HL-60/S4 (cell line): ENCODE data around the gene SLC30A1.

Source experiments
- in situ Hi-C: fragments of 300-500 bp; cut with MboI; formaldehyde crosslinking; loops from 2 replicates; pipeline ENCODE4 v1.14.3; 2022; ENCODE audit warnings: low sequenced_read_pairs

SLC30A1 gene

GRCh38 chr1:211578640-211579439 lies at the start of gene SLC30A1:
TSS of gene SLC30A1 (minus strand) at chr1:211579161. CDS start at chr1:211578612, 549 bp downstream.
- in situ Hi-C loops = loop anchor here (10.0 kb wide), 1 partner anchor 46 kb away; no protein-coding TSS in a partner anchor

GRCh38 chr1:211628417-211628816 lies 49.5 kb upstream of the SLC30A1 start:
- in situ Hi-C loops = loop anchor here (10.0 kb wide), 1 partner anchor 54 kb away; the partner anchor contains the start of gene SLC30A1

- in situ Hi-C loops = loop anchor here (10.0 kb wide), 1 partner anchor 52 kb away; the partner anchor contains the start of gene SLC30A1
Observed at GRCh38 chr1:211627259-211627658, 48.3 kb upstream of the SLC30A1 start.

GRCh38 chr1:211625866-211626265 lies 46.9 kb upstream of the SLC30A1 start:
- in situ Hi-C loops = loop anchor here (10.0 kb wide), 1 partner anchor 51 kb away; the partner anchor contains the start of gene SLC30A1

- in situ Hi-C loops = loop anchor here (10.0 kb wide), 1 partner anchor 50 kb away; the partner anchor contains the start of gene SLC30A1
Observed at GRCh38 chr1:211625040-211625439, 46.1 kb upstream of the SLC30A1 start.

GRCh38 chr1:211623515-211623914 lies 44.6 kb upstream of the SLC30A1 start:
- in situ Hi-C loops = loop anchor here (10.0 kb wide), 1 partner anchor 49 kb away; the partner anchor contains the start of gene SLC30A1

- in situ Hi-C loops = loop anchor here (10.0 kb wide), 1 partner anchor 47 kb away; the partner anchor contains the start of gene SLC30A1
Observed at GRCh38 chr1:211621447-211622198, 42.7 kb upstream of the SLC30A1 start.

GRCh38 chr1:211620097-211620496 lies 41.1 kb upstream of the SLC30A1 start:
- in situ Hi-C loops = loop anchor here (10.0 kb wide), 1 partner anchor 45 kb away; the partner anchor contains the start of gene SLC30A1

- in situ Hi-C loops = no loop called here
Observed at GRCh38 chr1:211619033-211619996, 40.4 kb upstream of the SLC30A1 start.

GRCh38 chr1:211616965-211617297 lies 38.0 kb upstream of the SLC30A1 start:
- in situ Hi-C loops = no loop called here

GRCh38 chr1:211616231-211616964 lies 37.4 kb upstream of the SLC30A1 start:
- in situ Hi-C loops = no loop called here

- in situ Hi-C loops = no loop called here
Observed at GRCh38 chr1:211614615-211615014, 35.7 kb upstream of the SLC30A1 start.

GRCh38 chr1:211613951-211614350 lies 35.0 kb upstream of the SLC30A1 start:
- in situ Hi-C loops = no loop called here

- in situ Hi-C loops = no loop called here
Observed at GRCh38 chr1:211613108-211613947, 34.4 kb upstream of the SLC30A1 start.

GRCh38 chr1:211612786-211613107 lies 33.8 kb upstream of the SLC30A1 start:
- in situ Hi-C loops = no loop called here

GRCh38 chr1:211611818-211612217 lies 32.9 kb upstream of the SLC30A1 start:
- in situ Hi-C loops = no loop called here

- in situ Hi-C loops = no loop called here
Observed at GRCh38 chr1:211610779-211611556, 32.0 kb upstream of the SLC30A1 start.
